ENCODE results near the gene PCDH19. TPM values are rescaled to one million over a fixed set of nuclear protein-coding genes. Genes with fewer than 3 reads are reported as not detected.
"Not testable (repeated sequence)": the region's sequence is repeated elsewhere in the genome, so short reads cannot be mapped to it uniquely, and the experiment has no call there.

The PCDH19 gene, protein sequence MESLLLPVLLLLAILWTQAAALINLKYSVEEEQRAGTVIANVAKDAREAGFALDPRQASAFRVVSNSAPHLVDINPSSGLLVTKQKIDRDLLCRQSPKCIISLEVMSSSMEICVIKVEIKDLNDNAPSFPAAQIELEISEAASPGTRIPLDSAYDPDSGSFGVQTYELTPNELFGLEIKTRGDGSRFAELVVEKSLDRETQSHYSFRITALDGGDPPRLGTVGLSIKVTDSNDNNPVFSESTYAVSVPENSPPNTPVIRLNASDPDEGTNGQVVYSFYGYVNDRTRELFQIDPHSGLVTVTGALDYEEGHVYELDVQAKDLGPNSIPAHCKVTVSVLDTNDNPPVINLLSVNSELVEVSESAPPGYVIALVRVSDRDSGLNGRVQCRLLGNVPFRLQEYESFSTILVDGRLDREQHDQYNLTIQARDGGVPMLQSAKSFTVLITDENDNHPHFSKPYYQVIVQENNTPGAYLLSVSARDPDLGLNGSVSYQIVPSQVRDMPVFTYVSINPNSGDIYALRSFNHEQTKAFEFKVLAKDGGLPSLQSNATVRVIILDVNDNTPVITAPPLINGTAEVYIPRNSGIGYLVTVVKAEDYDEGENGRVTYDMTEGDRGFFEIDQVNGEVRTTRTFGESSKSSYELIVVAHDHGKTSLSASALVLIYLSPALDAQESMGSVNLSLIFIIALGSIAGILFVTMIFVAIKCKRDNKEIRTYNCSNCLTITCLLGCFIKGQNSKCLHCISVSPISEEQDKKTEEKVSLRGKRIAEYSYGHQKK (N-terminal part only)
- 0.17 TPM for total RNA-seq
- long read RNA-seq: 0 reads

DNA sequence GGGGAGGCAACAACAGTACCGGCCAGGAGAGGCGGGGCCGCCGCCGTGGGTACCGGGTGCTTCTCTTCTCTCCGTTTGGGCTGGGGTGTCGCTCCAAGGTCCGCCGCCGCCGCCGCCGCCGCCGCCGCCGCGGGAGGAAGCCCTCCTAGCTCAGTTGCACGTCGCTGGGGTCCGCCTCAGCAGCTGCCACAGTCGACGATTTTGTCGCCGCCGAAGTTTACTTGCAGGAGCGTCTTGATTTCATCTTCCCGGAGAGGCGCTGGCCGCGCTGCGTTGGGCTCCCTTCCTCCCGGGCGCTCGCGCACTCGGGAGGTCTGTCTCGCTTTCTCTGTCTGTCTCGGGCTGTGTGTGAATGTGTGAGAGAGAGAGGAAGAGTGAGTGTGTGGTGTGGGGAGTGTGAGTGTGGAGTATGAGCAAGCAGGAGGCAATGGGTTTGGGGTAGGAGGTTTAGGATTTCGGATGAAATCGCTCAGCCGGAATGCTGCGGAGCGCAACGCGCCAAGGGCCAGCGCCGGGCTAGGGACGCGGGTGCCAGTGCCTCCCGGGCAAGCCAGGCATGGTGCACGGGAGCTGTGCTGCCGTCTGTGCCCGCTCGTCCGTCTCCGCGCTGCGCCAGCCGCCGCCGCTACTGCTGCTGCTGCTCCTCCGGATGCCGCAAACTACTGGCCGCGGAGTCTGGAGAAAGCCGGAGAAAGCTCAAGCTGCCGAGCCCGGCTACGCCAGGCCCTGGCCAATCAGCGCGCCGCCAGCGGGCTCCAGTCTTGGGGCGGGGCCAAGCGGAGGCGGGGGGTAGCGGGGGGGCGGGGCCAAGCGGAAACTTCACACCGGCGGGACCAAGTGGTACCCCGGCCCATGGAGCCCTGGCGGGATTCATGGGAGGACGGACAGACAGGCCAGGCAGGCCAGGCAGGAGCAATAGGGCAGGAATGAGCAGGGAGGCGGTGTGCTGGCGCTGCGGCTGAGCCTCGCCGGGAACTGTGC lies at the start of gene PCDH19:
TSS of gene PCDH19 (minus strand) at position 664 of the 981 bp plus-strand sequence. CDS start 1,676 bp downstream, outside the sequence.
- peak; percentile 66 for DNase-seq
- H3K9me3 ChIP-seq: no peaks in the 10 kb centered on the region

DNA sequence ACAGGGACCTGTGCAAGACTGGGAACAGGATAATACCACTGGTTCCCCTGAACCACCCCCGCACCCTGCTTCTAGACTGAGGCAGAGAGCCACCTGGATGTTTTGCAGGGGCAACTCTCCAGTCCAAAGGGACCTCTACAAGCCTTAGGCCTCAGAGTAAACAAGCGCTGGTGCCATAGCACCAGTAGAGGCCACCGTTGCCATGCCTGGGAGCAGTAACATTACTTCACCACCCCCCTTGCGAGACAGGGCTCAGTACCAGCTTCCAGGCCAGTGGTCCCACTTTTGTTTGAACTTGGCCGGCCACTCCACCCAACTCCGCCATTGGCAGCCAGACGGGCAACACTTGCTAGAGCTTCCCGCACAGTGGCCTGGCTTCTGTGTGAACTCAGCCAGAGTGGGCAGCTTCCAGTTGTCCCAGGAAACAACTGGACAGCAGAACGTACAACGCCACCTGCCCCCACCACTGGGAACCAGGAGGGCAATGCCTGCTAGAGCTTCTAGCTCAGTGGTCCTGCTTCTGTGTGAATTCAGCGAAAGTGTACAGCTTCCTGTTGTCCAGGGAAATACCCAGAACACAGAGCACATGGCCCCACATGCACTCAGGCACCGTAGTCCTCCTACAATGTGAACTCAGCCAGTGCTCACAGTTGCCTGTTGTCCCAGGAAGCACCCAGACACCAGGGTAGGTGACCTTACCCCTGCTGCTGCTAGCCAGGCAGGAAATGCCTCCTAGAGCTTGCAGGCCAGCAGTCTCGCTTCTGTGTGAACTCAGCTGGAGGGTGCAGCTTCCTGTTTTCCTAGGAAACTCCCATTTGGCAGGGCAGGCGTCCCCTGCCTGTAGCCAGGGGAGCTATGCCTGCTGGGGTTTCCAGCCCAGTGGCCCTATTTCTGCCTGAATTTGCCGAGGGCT lies 39.9 kb upstream of the PCDH19 start:
- H3K36me3 ChIP-seq: no peaks in the 10 kb centered on the region
- no peak overlapping the region for H3K4me3 ChIP-seq
- H3K4me1 ChIP-seq: no peaks in the 10 kb centered on the region
- DNase-seq: no peak
- TF ChIP-seq, protein P1, sequence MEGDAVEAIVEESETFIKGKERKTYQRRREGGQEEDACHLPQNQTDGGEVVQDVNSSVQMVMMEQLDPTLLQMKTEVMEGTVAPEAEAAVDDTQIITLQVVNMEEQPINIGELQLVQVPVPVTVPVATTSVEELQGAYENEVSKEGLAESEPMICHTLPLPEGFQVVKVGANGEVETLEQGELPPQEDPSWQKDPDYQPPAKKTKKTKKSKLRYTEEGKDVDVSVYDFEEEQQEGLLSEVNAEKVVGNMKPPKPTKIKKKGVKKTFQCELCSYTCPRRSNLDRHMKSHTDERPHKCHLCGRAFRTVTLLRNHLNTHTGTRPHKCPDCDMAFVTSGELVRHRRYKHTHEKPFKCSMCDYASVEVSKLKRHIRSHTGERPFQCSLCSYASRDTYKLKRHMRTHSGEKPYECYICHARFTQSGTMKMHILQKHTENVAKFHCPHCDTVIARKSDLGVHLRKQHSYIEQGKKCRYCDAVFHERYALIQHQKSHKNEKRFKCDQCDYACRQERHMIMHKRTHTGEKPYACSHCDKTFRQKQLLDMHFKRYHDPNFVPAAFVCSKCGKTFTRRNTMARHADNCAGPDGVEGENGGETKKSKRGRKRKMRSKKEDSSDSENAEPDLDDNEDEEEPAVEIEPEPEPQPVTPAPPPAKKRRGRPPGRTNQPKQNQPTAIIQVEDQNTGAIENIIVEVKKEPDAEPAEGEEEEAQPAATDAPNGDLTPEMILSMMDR (IDR thresholded peaks at IDR 0.05): no peak
- H3K9me3 ChIP-seq: no peaks in the 10 kb centered on the region
- ATAC-seq: no peak
- H3K27ac ChIP-seq: no peak overlapping the region
- no peaks in the 10 kb centered on the region for H3K27me3 ChIP-seq
- intact Hi-C loops (cut with DNase I): no loop called here

More for the DNA sequence above, at the start of gene PCDH19:
- TF ChIP-seq, protein P1 (IDR thresholded peaks at IDR 0.05): no peak
- peak; percentile 82 for ATAC-seq
- Histone ChIP-seq H3K27ac (no peak within 1 kb of the TSS), H3K4me1 (no peaks in the 10 kb centered on the region), H3K4me3 (peak within 1 kb of the TSS; percentile 35), H3K36me3 (no peaks in the 10 kb centered on the region), H3K27me3 (peaks cover 16% of the 10 kb centered on the region)
- intact Hi-C loops (cut with DNase I): no loop called here

DNA sequence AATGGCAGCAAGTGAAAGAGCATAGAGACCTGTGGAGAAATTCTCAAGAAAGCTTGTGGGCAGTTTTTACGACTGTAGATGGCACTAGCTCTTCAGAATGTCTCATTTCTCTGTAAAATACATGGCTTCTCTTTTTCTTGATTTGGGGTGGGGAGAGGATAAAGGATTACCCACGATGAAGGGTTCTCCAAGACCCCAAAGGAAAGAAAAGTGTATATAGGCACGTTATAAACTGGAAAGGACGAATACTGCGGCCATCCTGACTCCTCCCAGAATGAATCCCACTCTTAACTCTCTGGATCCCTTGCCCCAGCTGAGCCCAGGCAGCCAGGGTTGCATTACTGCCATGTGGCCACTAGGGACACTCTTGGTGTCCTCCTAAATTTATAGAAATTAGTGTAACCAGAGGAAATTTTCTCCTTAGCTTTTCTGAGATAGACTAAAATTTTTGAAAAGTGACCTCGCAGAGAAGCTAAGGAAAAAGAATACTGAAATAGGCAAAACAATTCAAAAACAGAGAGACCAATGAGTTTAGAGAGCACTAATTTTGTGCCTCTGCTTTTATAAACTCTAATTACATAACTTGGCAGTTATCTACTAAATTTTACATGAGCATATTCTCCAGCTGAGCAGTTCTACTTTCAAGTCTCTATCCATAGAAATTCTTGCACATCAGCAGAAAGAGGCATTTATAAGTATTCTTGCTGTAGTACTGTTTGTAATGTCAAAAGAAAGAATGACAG lies 37.8 kb upstream of the PCDH19 start:
- Histone ChIP-seq H3K9me3 (no peaks in the 10 kb centered on the region), H3K4me3 (peak overlapping the region; percentile 8), H3K27me3 (no peaks in the 10 kb centered on the region), H3K4me1 (no peaks in the 10 kb centered on the region), H3K36me3 (no peaks in the 10 kb centered on the region), H3K27ac (no peak overlapping the region)
- DNase-seq (no peak), ATAC-seq (peak; percentile 59)
- TF ChIP-seq, protein P1 (IDR thresholded peaks at IDR 0.05): peak; percentile 73
- intact Hi-C loops (cut with DNase I): no loop called here

DNA sequence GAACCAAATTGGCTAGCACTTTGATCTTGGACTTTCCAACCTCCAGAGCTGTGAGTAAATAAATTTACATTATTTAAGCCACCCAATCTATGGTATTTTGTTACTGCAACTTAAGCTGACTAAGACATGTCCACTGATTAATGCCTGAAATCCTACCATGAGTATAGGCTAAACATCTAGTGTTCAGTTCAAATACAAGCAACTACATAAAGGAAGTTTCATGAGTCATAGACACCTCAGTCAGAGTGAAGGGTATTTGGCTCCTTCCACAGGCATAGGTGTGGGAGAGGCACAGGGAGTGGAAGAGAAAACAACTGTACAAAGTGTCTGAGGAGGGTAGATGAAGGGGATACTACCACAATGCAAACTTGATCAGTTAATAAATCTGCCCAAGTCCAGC lies 35.5 kb upstream of the PCDH19 start:
- intact Hi-C loops (cut with DNase I): no loop called here
- DNase-seq (no peak), ATAC-seq (no peak)
- no peak overlapping the region for H3K27ac ChIP-seq
- no peaks in the 10 kb centered on the region for H3K4me1 ChIP-seq
- no peak overlapping the region for H3K4me3 ChIP-seq
- H3K27me3 ChIP-seq: no peaks in the 10 kb centered on the region
- H3K9me3 ChIP-seq: no peaks in the 10 kb centered on the region
- H3K36me3 ChIP-seq: no peaks in the 10 kb centered on the region
- TF ChIP-seq, protein P1 (IDR thresholded peaks at IDR 0.05): no peak

DNA sequence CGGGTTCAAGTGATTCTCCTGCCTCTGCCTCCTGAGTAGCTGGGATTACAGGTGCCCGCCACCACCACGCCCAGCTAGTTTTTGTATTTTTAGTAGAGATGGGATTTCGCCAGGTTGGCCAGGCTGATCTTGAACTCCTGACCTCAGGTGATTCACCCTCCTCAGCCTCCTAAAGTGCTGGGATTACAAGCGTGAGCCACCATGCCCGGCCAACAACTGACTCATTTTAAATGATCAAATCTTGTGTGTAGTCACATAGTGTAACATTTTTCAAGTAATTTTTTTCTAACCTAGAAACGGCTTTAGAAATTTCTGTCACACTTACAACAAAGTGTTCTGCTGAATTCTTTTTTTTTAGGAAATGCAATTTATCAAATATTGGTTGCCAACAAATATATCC lies 31.2 kb upstream of the PCDH19 start:
- not testable (repeated sequence) for ATAC-seq, DNase-seq, H3K4me3 ChIP-seq

More for the DNA sequence above, 31.2 kb upstream of the PCDH19 start:
- intact Hi-C loops (cut with DNase I); H3K27me3 ChIP-seq; H3K27ac ChIP-seq; H3K9me3 ChIP-seq; H3K36me3 ChIP-seq; H3K4me1 ChIP-seq: not testable (repeated sequence)

Data from upper lobe of right lung (tissue), 1 donor.